ENCODE measurements around the gene ENAH.

ENAH gene

GRCh38 chr1:225610539-225610938, 42.4 kb downstream of the ENAH start:
- in situ Hi-C loops (cut with HindIII; ENCODE audit: low sequenced_read_pairs) = no loop called here
- no peak for TF ChIP-seq CTCF (IDR thresholded peaks at IDR 0.05; ENCODE audit: low read depth, low read length, missing control alignments)
- no peak overlapping the region for H3K4me3 ChIP-seq (ENCODE audit: low read depth, low read length)

GRCh38 chr1:225608014-225608796, 44.7 kb downstream of the ENAH start:
- in situ Hi-C loops (cut with HindIII; ENCODE audit: low sequenced_read_pairs) = no loop called here
- no peak overlapping the region for H3K4me3 ChIP-seq (ENCODE audit: low read depth, low read length)
- no peak for DNase-seq (ENCODE audit: low read depth)
- no peak for TF ChIP-seq CTCF (IDR thresholded peaks at IDR 0.05; ENCODE audit: low read depth, low read length, missing control alignments)

More at GRCh38 chr1:225610539-225610938, 42.4 kb downstream of the ENAH start:
- DNase-seq (ENCODE audit: low read depth) = no peak

- in situ Hi-C loops (cut with HindIII; ENCODE audit: low sequenced_read_pairs) = no loop called here
- TF ChIP-seq CTCF (IDR thresholded peaks at IDR 0.05; ENCODE audit: low read depth, low read length, missing control alignments) = no peak
- H3K4me3 ChIP-seq (ENCODE audit: low read depth, low read length) = no peak overlapping the region
- no peak for DNase-seq (ENCODE audit: low read depth)
These were observed 45.6 kb downstream of the ENAH start for GRCh38 chr1:225607355-225607754.

GRCh38 chr1:225603538-225604354, 49.2 kb downstream of the ENAH start:
- H3K4me3 ChIP-seq (ENCODE audit: low read depth, low read length) = no peak overlapping the region
- no peak for TF ChIP-seq CTCF (IDR thresholded peaks at IDR 0.05; ENCODE audit: low read depth, low read length, missing control alignments)
- in situ Hi-C loops (cut with HindIII; ENCODE audit: low sequenced_read_pairs) = no loop called here
- DNase-seq (ENCODE audit: low read depth) = peak; percentile 46

GRCh38 chr1:225602590-225603206, 50.2 kb downstream of the ENAH start:
- no peak for TF ChIP-seq CTCF (IDR thresholded peaks at IDR 0.05; ENCODE audit: low read depth, low read length, missing control alignments)
- no peak overlapping the region for H3K4me3 ChIP-seq (ENCODE audit: low read depth, low read length)
- in situ Hi-C loops (cut with HindIII; ENCODE audit: low sequenced_read_pairs) = no loop called here
- DNase-seq (ENCODE audit: low read depth) = no peak

- in situ Hi-C loops (cut with HindIII; ENCODE audit: low sequenced_read_pairs) = no loop called here
- TF ChIP-seq CTCF (IDR thresholded peaks at IDR 0.05; ENCODE audit: low read depth, low read length, missing control alignments) = no peak
- no peak overlapping the region for H3K4me3 ChIP-seq (ENCODE audit: low read depth, low read length)
- DNase-seq (ENCODE audit: low read depth) = no peak
These were observed 50.9 kb downstream of the ENAH start for GRCh38 chr1:225601902-225602589.

Measured in astrocyte of the cerebellum (primary cell).